Femur (tissue), 1 donor: ENCODE results near the gene TXNDC8.

Experiments
- DNase-seq: peaks from one replicate; pipeline ENCODE4 v3.0.0-alpha.2; 2017

TXNDC8 gene

DNA sequence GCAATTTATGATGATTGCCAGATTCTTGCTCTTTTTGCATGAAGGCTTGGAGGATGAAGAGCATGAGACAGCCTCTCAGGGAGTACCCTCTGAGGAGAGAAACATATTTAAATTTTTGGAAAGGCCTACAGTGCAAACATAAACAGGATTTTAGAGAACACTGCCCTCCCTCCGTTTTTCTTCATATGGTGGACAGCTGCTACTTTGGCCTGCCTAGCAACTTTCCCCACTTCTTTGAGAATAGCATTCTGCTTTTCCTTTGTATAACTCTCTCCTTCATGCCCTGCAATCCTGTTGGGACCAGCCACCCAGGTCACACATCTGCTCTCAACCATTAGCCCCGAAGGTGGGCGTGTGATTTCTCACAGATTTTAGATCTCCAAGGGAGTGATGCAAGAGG, 60.9 kb downstream of the TXNDC8 start:
- peak; percentile 28 for DNase-seq

DNA sequence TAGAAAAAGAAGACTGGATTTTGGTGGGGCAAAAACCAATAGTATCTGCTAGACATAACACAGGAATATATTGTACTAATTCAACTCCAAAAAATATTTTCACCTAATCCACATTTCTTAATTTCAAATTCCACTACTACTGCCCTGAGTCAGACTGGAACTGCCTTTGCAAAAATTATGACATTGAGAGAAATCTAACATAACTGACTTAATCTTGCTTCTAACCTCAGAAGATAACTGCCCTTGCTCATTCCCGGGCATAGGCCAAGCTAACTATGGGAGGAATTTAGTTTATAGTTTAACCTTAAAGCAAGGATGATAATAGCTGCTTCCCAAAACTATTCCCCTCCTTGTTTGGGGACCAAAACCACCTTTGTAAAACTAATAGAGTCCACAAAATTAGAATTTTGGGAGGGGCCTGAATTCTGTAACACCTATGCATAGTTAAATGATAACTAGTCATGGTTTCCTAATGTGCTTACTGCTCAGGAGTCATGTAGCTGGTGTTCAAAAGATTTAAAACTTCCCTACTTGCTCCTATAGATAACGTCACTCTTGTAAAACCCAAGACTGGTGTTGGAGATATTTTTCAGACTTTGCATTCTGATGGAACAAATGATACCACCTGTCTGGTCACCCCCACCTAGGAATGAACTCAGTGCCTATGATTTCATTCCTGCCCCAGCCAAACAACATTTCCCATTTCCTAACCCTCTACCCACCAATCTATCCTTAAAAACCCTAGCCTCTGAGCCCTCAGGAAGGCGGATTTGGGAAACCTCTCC, 67.3 kb downstream of the TXNDC8 start:
- no peak for DNase-seq

DNA sequence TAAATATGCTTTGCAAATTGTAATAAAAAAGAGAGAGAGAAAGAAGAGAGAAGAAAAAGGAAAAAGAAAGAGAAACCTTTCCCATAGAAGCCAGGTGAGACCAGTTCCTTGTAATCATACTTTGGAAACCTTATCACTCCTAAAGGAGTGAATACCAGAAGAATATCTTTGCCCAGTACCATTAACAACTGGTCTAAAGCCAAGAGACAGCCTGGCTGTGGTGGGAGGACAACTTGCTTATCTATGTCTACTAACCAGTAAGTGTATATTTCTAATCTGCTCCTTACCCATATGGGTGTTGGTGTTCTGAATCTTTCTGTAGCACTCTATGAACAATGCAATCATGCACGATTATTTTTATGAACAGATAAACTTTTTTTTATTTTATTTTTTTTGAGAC, 70.9 kb downstream of the TXNDC8 start:
- no peak for DNase-seq

DNA sequence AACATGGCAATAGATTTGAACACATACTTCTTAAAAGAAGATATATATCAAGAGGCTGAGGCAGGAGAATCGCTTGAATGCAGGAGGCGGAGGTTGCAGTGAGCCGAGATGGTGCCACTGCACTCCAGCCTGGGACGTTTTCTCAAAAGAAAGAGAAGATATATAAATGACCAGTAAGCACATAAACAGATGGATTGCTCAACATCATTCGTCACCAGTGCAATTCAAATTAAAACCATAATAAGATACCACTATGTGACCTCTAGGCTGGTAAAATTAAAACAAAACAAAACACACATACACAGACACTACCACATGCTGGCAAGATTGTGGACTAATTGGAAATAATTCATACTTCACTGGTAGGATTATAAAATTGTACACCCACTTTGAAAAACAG, 76.0 kb downstream of the TXNDC8 start:
- no peak for DNase-seq

DNA sequence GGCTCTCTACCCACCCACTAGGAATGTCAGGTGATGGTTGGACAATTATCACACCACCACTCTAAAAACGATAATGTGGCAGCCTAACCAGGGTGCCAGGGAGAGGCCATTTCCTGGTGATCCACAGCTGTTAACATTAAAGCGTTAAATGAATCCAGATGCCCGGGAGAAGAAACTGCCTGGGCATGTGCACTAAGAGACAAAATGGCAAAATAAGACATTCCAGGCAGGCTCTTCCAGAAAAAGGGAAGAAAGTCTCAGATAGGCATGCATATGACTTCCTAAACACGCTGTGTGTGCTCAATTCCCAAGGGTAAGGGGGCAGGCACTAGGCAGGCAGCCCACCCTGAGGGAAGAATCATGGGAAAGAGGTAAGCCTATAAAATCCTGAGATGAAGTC, 76.8 kb downstream of the TXNDC8 start:
- no peak for DNase-seq

DNA sequence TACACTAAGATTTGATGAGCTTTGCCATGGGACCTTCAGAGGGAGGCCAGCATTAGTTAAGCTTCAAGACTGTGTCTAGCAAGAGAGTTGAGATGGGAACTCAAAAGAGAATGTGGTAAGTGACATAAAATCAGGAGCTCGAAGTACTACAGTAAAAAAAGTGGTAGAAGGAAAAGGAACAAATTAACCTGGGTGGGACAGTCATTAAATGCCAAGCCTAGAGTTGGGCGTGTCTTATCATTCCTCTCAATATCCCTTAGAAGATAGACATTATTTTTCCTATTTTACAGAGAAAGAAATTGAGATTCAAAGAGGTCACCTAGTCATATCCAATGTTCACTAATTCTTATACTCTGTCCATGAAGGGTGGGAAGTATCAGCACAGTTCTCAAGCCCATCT, 78.1 kb downstream of the TXNDC8 start:
- no peak for DNase-seq

DNA sequence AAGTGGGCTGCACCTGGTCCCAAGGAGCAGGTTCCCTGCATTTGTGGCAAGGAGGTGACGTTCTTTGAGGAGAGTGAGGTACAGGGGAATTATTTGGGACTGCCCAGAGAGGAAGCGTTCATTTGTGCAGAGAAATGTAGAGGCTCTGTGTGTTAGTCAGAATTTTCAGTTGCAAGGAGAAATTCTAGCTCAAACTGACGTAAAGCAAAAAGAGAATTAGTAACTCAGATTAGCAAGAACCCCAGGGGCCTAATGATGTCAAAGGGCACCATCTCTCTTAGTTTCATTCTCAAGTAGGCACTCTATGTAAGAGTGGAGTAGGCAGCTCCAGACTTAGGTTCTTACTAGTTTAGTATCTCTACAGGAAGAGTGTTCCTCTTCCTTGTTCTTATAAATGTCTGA, 79.0 kb downstream of the TXNDC8 start:
- DNase-seq, result no peak

DNA sequence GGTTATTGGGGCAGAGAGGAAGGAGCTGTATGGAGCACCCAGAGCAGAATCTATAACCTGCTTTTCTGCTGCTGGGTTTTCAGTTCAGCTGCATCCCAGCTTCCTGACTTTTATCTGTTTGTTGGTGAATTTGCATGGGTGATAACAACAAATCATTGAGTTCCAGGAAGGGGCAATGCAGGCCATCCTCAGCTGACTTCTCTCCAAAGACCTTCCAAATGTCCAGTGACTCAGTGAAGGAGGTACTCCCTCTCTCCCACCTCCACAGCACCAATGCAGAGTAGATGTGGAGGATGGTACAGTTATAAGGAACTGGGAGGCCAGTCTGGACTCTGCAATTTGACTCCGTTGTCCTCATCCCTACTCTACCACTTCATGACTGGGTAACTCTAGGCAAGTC, 79.7 kb downstream of the TXNDC8 start:
- no peak for DNase-seq

DNA sequence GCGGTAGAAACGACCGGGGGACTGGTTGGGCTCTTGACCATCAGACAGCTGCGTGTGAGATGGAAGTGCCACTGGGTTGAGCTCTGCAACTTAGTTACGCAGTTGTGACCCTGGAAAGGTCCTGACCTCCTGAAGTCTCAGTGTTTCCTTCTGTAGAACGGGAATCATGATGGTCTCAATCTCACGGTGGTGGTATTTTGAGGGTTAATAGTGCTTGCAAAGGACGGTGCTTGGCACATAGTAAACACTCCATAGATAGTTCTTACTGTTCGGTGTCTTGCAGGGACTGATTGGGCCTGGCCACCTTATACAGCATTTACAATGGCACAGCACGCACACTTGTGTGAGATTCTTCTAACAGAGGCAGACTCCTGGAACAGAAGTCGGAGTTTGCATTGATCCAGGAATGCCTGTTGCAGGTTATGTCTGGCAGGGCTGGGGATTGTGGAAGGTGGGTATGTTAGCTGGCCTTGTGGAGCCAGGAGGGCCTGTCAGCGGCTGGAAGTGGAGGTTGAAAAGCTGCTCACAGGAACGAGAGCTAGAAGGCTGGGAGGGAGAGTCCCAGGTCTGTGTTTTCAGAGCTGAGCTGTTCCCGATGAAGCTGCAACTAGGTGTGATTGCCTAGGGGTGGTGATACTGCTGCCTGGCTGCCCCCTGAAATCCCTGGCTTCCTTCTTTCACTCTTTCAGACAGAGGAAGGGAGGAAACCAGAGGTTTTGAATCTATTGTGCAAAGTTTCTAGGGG, 80.4 kb downstream of the TXNDC8 start:
- peak; percentile 32 for DNase-seq

DNA sequence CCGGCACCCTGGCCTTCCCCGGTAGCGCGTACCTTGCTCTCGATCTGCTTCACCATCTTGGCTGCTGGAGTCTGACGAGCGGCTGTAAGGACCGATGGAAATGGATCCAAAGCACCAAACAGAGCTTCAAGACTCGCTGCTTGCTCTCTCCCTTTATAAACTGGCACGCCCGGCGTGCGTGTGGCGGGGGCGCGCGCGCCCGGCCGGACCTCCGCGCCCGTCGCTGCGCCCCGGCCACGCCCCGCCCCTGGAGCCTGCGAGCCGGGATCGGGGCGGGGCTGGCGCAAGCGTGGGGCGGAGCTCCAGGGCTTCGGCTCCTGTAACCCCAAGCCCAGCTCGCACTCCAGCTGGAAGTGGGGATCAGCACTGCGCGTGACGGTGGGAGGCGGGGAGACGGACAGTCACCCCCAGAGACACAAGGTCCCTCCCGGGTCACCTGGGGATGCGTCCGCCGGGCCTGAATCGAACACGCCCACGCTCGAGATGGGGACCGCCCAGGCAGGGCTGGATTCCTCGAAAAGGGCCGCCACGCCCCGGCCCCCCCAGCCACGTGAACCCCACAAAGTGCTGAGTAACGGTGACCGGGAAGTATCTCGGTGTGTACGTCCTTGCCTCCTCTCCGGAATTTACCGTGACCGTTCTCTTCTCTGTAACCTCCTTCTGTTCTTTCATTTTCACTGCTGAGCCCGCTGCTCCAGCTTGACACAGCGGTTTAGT, 81.1 kb downstream of the TXNDC8 start, which contains the start of gene TXN:
TXN (minus strand) TSS at position 128 of the 717 bp plus-strand sequence; CDS start at position 56, 72 bp downstream.
- peak; percentile 92 for DNase-seq

DNA sequence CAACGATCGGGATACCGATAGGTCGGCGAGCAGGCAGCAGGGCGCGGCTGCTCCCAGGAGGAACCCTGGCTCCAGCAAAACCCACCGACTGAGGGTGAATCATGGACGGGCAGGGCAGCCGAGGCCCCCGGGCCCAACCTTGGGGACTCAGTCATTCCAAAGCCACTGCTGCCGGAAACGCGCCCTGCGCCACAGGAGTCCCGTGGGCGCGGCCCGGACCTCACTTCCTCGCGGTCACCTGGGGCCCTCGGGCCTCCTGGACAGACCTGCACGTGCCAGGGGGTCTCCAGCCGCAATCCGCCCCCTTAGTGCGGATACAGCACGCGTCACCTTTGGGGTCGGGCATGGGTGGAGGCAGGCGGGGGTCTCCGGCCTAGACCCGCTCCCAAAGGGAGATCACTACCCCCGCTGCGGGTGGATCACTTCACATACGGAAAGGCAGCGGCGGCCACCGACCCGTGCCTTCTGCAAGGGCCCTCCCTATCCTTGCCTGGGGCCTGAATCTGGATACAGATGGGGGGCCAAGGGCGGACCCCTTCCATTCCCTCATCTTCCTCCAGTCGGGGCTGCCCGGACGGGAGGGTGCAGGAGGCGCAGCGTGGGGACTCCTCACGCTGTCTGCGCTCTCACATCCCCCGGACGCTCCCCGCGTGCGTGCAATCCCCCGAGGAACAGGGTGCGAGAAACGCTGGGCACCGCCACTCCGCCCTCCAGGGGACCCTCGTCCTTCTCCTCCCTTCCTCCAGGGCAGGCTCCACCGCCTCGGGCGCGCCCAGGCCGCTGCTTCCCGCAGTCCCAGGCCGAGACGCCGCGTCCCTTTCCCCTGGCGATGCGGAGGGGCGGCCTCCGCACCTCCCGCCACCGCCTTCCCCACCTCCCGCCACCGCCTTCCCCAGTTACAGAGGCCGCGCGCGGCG, 81.9 kb downstream of the TXNDC8 start:
- peak; percentile 60 for DNase-seq

DNA sequence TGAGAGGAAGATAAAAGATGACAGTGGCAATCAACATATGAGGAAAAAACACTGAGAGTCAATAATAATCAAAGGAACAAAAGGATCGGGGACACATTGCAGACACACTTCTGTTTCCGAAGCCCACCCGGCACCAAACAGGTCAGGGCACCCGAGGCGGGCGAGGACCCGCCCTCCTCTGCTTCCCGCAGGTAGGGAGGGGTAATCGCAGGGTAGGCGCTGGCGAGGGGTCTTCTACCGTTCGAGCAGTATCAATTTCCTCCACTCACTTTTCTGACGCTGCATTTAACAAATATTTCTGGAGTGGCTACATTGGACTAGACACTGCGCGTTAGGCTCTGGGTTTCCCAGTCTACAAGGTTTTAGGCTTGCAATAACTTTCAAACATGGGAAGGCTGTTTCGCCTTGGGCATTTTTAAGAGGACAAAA, 82.6 kb downstream of the TXNDC8 start:
- no peak for DNase-seq

DNA sequence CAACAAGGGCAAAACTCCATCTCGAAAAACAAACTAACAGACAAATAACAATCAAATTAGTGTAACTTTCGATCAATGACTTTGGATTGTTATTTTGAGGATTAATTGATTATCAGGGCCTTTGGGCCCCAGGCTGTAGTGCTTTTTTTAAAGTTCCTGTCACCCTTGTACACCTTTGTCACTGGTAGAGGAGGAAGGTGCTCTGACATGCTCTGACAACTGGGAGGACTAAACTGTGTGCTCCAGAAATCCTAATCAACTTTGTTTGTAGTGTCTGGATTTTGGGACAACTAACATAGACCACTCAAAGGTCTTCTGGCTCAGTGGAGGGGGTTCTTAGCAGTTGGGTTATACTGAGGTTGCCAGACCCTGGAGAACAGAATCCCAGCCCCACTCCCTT, 83.2 kb downstream of the TXNDC8 start:
- no peak for DNase-seq
